ENCODE measurements around the gene GMIP.
"Not testable (repeated sequence)": the region's sequence is repeated elsewhere in the genome, so short reads cannot be mapped to it uniquely, and the experiment has no call there.

The GMIP gene

DNA sequence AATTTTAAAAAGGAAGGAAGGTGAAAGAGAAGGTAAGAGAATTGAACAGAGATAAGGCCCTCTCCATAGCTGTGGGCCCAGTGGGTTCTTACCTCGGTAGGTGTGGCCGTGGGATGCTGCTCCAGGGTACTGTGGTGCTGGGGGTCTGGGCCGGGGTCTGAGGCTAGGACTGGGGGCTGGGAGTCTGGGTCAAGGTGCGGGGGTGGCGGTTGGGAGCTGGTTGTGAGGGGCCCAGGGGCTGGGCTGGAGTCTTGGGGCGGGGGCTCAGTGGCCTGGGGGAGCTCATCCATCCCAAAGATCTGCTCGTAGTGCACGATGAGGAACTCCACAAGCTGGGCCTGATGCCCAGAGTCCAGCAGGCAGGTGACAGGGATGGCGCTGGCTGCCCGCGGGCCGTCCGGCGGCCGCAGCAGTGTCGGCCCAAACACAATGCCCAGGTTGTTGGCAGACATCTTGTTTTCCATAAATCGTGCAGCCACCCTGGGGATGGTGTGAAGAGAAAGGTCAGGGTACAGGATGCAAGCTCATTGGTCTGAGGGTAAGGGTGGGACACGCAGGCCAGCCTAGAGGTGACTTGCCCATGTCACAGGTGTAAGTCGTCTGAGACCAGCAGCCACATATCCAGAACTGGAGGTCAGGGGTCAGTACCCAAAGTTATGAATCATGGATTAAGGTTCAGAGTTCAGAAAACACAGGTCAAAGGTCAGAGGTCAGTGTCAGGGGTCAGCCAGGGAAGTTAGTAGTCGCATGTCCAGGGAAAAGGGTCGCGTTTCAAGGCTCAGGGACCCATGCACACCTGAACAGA, 9.5 kb downstream of the GMIP start:
- DNase-seq = no peak

DNA sequence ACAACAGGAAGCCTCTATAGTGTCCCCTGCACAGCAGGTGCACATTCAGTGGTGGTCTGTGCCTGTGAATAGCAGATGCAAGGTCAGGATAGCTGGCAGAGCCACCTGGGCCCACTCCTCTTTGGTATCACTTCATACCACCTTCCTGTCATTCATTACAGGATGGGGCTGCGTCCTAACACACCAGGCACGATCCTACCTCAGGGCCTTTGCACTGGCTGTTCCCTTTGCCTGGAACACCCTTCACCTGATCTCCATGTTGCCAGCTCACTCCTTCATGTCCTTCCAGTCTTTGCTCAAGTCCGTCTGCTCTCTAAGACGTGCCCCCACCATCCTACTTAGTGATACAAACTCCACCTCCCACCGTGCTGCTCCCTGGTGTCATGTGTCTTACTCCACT, 10.8 kb downstream of the GMIP start:
- DNase-seq = no peak

DNA sequence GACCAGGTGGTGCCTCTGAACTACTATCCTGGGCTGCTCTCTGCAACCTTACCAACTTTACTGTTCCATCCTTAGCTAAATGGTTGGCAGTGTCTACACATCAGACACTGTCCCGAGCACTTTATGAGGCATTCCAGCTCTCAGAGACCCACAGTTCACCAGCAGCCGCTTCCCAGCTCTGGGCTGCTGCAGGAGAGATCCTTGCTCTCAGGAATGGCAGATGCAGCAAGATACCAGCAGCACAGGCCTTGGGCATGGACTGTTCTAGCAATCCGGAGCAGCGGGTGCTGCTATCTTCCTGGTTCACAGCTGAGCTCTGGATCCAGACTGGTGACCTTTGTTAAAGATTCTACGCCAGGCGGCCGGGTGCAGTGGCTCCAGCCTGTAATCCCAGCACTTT, 12.1 kb downstream of the GMIP start:
- no peak for DNase-seq

DNA sequence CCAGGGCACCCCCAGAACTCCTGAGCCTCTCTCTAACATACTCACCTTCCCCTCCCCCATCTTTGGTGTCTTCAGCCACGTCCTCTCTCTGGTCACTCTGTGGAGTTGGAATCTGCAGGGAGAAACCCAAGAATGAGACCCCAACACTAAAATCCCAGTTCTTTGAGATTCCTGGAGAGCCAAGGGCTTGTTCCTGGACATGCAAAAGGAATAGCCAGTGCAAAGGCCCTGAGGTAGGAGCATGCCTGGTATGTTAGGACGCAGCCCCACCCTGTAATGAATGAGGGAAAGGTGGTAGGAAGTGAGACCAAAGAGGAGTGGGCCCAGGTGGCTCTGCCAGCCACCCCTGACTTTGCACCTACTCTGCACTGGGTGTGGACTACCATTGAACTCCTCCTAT, 13.0 kb downstream of the GMIP start:
- DNase-seq = no peak

- no peak for DNase-seq
Measured at GRCh38 chr19:19630062-19630414, 13.4 kb downstream of the GMIP start.

DNA sequence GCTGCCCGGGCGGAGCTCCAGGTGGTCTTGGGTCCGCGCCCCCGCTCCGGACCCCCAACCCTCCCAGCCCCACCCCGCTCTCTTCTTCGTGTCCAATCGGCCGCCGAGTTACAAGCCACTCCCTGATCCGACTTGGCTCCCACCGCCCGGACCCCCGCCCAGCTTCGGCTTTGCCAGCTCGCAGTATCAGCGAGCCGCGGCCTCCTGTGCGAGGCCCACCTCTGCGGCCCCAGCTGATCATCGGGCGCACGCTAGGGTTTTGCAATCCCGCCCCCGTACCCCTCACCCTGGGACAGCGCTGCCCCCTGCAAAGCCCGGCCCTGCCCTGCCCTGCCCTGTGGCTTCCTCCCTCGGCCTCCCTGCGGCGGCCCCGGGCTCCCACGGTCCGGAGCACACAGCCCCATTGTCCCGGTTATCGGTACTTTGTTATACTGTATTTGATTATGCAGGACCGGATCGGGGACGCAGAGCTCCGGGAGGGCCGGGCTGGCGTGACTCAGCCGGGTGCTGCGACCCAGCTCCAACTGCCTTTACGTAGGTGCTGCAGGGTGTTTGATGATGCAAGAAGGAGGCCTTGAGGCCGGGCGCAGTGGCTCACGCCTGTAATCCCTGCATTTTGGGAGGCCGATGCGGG, 14.8 kb downstream of the GMIP start:
- DNase-seq = peak; percentile 54

GRCh38 chr19:19627621-19628500, 15.6 kb downstream of the GMIP start, which contains the start of gene LPAR2:
Gene LPAR2, minus strand, starts transcription at chr19:19628220. Its CDS starts 945 bp downstream, at chr19:19627275.
- DNase-seq = peak; percentile 67

DNA sequence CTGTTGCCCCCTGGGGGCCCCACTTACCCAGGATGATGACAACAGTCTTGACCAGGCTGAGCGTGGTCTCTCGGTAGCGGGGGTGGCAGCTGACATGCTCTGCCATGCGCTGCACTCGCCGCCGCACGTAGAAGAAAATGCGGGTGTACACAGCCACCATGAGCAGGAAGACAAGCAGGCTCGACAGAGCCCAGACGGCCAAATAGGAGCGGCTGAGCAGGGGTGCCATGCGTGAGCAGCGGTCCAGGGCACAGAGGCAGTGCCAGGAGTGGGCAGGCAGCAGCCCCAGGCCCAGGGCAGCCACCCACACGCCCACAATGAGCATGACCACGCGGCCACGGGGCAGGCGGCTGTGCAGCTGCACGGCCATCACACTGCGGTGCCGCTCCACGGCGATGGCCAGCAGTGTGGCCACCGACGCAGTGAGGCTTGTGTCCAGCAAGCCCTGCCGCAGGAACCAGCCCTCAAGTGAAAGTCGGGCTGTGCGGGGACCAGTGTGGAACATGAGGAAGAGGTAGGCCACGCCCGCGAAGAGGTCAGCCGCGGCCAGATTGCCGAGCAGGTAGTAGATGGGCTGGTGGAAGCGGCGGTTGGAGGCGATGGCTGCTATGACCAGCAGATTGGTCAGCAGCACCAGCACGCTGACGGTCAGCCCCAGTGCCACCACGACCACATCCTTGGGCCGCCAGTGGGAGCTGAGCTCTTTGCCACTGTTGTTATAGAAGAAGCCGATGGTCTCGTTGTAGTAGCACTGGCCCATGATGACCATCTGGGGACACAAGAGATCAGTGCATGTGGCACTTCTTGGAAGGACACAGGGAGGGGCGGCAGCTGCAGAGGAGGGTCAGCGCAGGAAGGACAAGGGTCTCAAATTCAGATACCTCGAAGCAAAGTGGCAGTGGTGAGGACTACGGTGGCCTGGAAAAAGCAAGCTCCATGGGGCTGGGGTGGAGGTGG, 16.7 kb downstream of the GMIP start:
- DNase-seq = no peak

DNA sequence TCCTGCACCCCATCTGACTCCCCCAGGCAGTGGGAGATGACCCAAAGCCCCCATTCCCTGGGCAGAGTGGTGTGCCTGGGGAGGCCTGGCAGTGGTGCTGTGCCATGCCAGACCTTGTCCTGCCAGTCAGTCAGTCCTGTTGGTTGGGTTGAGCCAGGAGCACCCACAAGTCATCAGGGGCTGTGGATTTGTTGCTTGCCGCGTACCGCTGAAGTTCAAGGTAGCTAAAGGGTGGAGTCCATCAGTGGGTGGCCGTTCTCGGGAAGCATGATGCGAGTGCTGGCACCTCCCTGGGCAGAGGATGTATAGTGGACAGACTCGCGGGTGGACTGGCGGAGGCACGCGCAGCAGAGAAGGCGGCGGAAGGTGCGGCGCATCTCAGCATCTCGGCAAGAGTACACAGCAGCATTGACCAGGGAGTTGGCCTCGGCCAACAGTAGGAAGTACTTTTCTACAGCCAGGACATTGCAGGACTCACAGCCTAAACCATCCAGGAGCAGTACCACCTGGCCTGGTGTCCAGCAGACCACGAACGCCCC, 19.4 kb downstream of the GMIP start:
- no peak for DNase-seq

DNA sequence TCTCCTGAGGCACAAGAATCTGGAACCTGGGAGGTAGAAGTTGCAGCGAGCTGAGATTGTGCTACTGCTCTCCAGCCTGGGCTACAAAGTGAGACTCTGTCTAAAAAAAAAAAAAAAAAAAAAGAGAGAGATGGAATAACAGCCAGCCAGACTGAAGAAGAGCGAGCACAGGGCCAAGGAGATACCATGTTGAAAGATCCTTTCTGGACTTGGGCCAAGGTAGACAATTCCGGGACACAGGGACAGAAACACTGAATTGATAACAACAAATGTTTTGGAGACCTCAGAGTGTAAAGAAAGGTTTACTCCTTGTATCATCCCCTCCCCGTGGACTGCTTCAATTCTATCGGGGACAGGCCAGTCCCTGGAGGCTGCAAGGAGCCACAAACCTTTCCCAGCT, 20.1 kb downstream of the GMIP start:
- DNase-seq = no peak

- no peak for DNase-seq
Measured at GRCh38 chr19:19619849-19620210, 23.6 kb downstream of the GMIP start.

- DNase-seq = no peak
Measured at GRCh38 chr19:19619181-19619848, 24.1 kb downstream of the GMIP start.

DNA sequence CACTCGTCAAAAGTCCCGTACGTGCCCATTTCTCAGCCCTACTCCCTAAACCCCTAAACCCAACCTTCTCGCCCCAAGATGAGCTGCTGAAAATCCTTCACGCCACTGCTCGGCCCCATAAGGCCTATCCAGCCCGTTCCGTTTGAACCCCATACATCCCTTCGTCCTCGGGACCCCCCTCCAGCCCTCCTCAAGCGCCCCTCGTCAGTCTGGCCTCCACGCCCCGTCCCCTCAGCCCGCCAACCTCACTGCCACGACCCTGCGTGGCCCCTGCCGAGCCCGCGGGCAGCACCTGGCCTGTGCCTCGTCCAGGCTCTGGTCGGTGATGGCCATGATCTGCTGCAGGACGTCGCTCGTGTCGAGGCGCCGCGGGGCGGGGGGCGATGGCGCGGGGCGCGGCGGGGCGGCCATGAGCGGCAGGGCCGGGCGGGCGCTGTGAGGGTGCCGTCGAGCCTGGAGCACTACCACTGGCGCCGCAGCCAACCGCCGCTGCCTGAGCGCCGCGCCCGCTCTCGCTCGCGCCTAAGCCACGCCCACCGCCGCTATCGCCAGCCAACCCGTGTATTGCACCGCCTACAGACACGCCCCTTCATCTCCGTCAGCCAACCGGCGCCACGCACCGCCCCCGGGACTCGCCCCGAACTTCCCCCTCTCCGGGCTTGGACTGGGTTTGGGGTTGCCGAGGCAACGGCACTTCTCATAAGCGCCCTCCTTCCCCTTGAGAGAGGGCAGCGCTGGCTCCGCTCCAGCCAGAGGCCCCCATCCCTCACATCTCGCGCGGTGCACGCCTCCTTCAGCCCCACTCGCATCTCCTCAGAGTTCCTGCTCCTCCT, 25.0 kb downstream of the GMIP start, which contains the start of gene PBX4:
Gene PBX4 (minus strand): TSS at position 469 of the 833 bp plus-strand sequence. CDS start 58 bp downstream, at position 411.
- DNase-seq = peak; percentile 99

DNA sequence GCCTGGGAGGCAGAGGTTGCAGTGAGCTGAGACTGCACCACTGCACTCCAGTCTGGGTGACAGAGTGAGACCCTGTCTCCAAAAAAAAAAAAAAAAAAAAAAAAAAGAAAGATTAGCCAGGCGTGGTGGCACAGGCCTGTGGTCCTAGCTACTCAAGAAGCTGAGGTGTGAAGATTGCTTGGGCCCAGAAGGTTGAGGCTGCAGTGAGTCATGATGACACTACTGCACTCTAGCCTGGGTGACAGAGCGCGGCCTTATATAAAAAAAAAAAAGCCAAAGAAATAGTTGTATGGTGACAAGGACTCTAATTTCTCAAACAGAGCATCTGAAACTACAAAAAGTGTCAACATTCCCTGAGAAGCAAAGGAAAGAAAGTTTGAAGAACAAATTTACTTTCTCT, 28.4 kb downstream of the GMIP start:
- DNase-seq = no peak

- DNase-seq = no peak
Measured at GRCh38 chr19:19613506-19613905, 30.0 kb downstream of the GMIP start.

- DNase-seq = no peak
Measured at GRCh38 chr19:19610376-19611202, 32.9 kb downstream of the GMIP start.

- not testable (repeated sequence) for DNase-seq
Measured at GRCh38 chr19:19606686-19607085, 36.8 kb downstream of the GMIP start.

DNA sequence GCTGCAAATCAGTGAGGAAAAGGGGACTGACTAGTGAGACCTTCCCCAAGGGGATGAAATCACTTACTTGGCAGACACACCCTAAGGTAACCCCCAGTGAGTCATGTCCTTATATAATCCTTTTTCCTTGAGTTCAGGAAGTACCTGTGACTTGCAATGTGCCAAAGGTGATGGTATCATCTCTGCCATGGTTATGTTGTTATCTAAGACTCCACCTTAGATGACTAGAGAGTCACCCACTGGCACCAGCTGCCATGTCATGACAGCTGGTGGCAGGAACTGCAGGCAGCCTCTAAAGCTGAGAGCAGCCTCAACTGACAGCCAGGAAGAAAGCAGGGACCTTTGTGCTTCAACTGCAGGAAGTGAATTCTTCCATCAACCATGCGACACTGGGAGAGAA, 37.4 kb downstream of the GMIP start:
- peak; percentile 21 for DNase-seq

GRCh38 chr19:19602713-19603324, 40.6 kb downstream of the GMIP start:
- no peak for DNase-seq
